Karpas-422 (cell line): Measurements from ENCODE around the gene SNX8. TPM values are rescaled to one million over a fixed set of nuclear protein-coding genes. Genes with fewer than 3 reads are reported as not detected.
"Not testable (repeated sequence)": the region's sequence is repeated elsewhere in the genome, so short reads cannot be mapped to it uniquely, and the experiment has no call there.

Experiments used
- DNase-seq: peaks from one replicate; pipeline ENCODE4 v3.0.0-alpha.2; 2015
- H2AFZ ChIP-seq: fragments of 200-600 bp; sonication (generic); 2 replicates; pipeline ENCODE4 v1.6.1; 2014; ENCODE audit warnings: antibody characterized with exemption, low read length, mixed read lengths
- H3K27ac ChIP-seq: fragments of 200-600 bp; sonication (generic); 2 replicates; pipeline ENCODE4 v1.5.1; 2014; ENCODE audit warnings: mild to moderate bottlenecking, low read length, moderate library complexity
- H3K27me3 ChIP-seq: fragments of 200-600 bp; sonication (generic); 2 replicates; pipeline ENCODE4 v1.6.1; 2014; ENCODE audit warnings: low read length, mixed read lengths
- H3K36me3 ChIP-seq: fragments of 200-600 bp; sonication (generic); 2 replicates; pipeline ENCODE4 v1.6.1; 2014; ENCODE audit warnings: low read length, mixed read lengths; ENCODE audit not compliant: insufficient read depth
- H3K4me1 ChIP-seq: fragments of 200-600 bp; sonication (generic); 2 replicates; pipeline ENCODE4 v1.6.1; 2014; ENCODE audit warnings: mild to moderate bottlenecking, low read length, mixed read lengths
- H3K4me2 ChIP-seq: fragments of 200-600 bp; sonication (generic); 2 replicates; pipeline ENCODE4 v1.6.1; 2014; ENCODE audit warnings: low read length, low read depth, mild to moderate bottlenecking; ENCODE audit not compliant: poor library complexity, severe bottlenecking
- H3K4me3 ChIP-seq: fragments of 200-600 bp; sonication (generic); 2 replicates; pipeline ENCODE4 v1.5.1; 2014; ENCODE audit warnings: mild to moderate bottlenecking, antibody characterized with exemption, low read length, mixed read lengths
- H3K79me2 ChIP-seq: fragments of 200-600 bp; sonication (generic); 2 replicates; pipeline ENCODE4 v1.6.1; 2014; ENCODE audit warnings: mild to moderate bottlenecking, low read length, mixed read lengths
- H3K9ac ChIP-seq: fragments of 200-600 bp; sonication (generic); 2 replicates; pipeline ENCODE4 v1.6.0; 2014; ENCODE audit warnings: low read length
- H3K9me2 ChIP-seq: fragments of 200-600 bp; sonication (generic), shearing (Covaris generic); replicated peaks from 2 replicates; pipeline ENCODE4 v1.6.0; 2014; ENCODE audit warnings: mild to moderate bottlenecking, low read length, moderate library complexity; ENCODE audit not compliant: insufficient read depth
- H3K9me3 ChIP-seq: fragments of 300-700, 200-600 bp; sonication (generic); 2 replicates; pipeline ENCODE4 v1.6.1; 2014; ENCODE audit warnings: low read length, mixed read lengths
- H4K20me1 ChIP-seq: fragments of 200-600 bp; sonication (generic); 2 replicates; pipeline ENCODE4 v1.6.1; 2014; ENCODE audit warnings: mild to moderate bottlenecking, antibody characterized with exemption, low read length, low read depth; ENCODE audit not compliant: insufficient read depth
- total RNA-seq: library from RNA; depleted of rRNA; stranded (reverse); fragments of >200 nt; shearing (Covaris generic); gene quantifications from 2 replicates; pipeline ENCODE4 v1.2.3, GENCODE V29; 2014; ENCODE audit warnings: low replicate concordance

The SNX8 gene
- total RNA-seq, 1 experiment from 2014 or later = 2.6 TPM

DNA sequence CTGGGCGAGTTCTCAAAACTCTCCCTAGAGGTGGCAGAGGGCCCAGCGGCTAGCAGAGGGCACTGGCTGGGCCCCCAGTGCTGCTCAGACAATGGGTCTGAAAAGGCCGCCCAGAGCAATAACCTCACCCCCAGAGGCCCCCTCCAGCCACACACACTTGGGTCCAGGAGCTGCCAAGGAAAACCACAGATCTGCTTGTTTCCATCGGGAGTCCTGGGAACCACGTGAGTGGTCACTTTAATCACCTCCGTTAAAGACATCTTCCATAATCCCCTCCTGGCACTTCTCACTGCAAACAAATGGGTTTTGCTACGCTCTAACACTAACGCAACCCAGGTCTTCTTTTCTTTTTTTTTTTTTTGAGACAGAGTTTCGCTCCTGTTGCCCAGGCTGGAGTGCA is 42.2 kb downstream of the SNX8 start:
- Histone ChIP-seq H3K27me3 (no peaks in the 10 kb centered on the region), H3K79me2 (no peaks in the 10 kb centered on the region), H2AFZ (no peak overlapping the region), H3K9ac (no peak overlapping the region), H3K27ac (no peak overlapping the region), H3K4me3 (no peak overlapping the region), H3K4me2 (no peak overlapping the region), H4K20me1 (no peaks in the 10 kb centered on the region), H3K36me3 (no peaks in the 10 kb centered on the region), H3K9me3 (no peaks in the 10 kb centered on the region), H3K4me1 (no peaks in the 10 kb centered on the region), H3K9me2 (no peaks in the 10 kb centered on the region)
- DNase-seq = no peak

DNA sequence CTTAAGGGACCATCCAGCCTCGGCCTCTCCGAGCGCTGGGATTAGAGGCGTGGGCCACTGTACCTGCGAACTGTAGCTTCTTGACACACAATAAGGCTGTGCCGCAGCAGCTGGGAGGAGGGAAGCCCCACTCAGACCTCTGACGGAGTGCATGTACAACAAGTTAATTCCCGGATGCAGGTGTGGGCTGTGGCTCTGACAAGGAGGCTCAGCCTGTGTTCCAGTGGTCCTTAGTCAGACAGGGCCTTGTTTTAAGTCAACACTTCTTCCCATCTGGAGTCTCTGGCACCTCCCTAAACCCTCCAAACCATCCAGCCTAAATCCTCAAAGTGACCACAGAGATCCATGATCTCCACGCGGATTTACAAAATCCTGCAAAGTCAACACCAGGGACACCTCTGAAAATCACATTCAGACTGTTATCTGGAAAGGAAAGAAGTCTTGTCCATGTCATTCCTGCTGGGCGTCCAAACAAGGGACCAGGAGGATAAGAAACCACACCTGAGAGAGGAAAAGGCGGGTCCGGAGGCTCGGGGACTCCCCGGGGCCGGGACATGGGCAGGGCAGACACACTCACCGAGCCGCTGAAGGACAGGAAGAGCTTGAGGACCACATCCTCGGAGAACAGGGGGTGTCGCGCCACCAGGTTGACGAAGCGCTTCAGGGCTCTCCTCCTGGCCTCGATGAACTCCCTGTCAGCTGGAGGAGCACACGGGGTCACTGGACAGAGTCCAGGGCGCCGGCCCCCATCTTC is 42.8 kb downstream of the SNX8 start:
- DNase-seq = no peak
- Histone ChIP-seq H3K27me3 (no peaks in the 10 kb centered on the region), H3K36me3 (no peaks in the 10 kb centered on the region)

DNA sequence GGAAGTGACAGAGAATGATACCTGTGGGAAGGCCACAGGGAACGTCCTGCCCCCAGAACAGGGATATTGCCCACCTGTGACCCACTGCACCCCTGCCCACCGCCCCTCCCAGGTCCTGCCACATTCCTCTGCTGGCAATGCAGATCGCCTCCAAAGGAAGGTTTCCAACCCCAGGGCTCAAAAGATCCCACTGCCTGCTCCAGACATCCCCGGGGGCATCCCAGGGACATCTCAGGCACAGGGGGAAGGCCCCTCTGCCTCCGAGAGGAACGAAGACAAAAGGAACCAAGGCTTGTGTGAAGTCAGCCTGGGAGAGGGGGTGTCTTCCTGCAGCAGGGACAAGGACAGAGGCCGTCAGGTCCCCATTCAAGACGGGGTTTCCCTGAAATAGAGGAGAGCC is 43.7 kb downstream of the SNX8 start:
- no peak overlapping the region for H3K4me3 ChIP-seq
- no peak overlapping the region for H3K4me2 ChIP-seq
- no peaks in the 10 kb centered on the region for H3K9me3 ChIP-seq
- H3K9ac ChIP-seq = no peak overlapping the region
- DNase-seq = no peak
- no peaks in the 10 kb centered on the region for H4K20me1 ChIP-seq
- no peaks in the 10 kb centered on the region for H3K9me2 ChIP-seq
- no peak overlapping the region for H3K27ac ChIP-seq
- no peaks in the 10 kb centered on the region for H3K27me3 ChIP-seq
- no peaks in the 10 kb centered on the region for H3K36me3 ChIP-seq
- H3K4me1 ChIP-seq = no peaks in the 10 kb centered on the region
- no peak overlapping the region for H2AFZ ChIP-seq
- no peaks in the 10 kb centered on the region for H3K79me2 ChIP-seq

More for the DNA sequence above, 42.8 kb downstream of the SNX8 start:
- Histone ChIP-seq H2AFZ (no peak overlapping the region), H3K79me2 (no peaks in the 10 kb centered on the region), H3K4me3 (no peak overlapping the region), H3K27ac (no peak overlapping the region), H3K9ac (no peak overlapping the region), H4K20me1 (no peaks in the 10 kb centered on the region), H3K9me2 (no peaks in the 10 kb centered on the region), H3K4me1 (no peaks in the 10 kb centered on the region), H3K9me3 (no peaks in the 10 kb centered on the region), H3K4me2 (no peak overlapping the region)

DNA sequence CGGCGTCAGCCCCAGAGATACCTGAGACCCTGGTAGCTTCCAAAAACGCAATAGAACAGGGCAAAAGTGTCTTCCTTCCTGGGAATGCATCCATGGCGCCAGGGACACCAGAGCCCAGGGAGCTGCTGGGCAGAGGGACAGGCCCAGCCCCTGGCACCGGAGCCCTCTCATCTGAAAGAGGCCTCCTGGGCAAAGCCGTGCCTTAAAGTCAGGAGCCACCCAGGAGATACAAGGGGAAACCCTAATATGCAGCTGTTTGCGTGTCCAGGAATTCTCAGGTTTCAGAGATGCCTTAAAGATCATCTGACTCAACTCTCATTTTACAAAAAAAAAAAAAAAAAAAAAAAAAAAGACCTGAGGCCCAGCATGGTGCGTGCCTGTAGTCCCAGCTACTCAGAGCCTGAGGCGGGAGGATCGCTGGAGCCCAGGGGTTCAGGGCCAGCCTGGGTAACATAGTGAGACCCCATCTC is 44.2 kb downstream of the SNX8 start:
- Histone ChIP-seq H3K36me3 (no peaks in the 10 kb centered on the region), H3K9me3 (no peaks in the 10 kb centered on the region), H3K27me3 (no peaks in the 10 kb centered on the region), H3K79me2 (no peaks in the 10 kb centered on the region), H3K4me2 (no peak overlapping the region), H2AFZ (no peak overlapping the region), H3K9me2 (no peaks in the 10 kb centered on the region), H3K9ac (no peak overlapping the region), H3K4me3 (no peak overlapping the region), H4K20me1 (no peaks in the 10 kb centered on the region), H3K27ac (no peak overlapping the region), H3K4me1 (no peaks in the 10 kb centered on the region)
- no peak for DNase-seq

DNA sequence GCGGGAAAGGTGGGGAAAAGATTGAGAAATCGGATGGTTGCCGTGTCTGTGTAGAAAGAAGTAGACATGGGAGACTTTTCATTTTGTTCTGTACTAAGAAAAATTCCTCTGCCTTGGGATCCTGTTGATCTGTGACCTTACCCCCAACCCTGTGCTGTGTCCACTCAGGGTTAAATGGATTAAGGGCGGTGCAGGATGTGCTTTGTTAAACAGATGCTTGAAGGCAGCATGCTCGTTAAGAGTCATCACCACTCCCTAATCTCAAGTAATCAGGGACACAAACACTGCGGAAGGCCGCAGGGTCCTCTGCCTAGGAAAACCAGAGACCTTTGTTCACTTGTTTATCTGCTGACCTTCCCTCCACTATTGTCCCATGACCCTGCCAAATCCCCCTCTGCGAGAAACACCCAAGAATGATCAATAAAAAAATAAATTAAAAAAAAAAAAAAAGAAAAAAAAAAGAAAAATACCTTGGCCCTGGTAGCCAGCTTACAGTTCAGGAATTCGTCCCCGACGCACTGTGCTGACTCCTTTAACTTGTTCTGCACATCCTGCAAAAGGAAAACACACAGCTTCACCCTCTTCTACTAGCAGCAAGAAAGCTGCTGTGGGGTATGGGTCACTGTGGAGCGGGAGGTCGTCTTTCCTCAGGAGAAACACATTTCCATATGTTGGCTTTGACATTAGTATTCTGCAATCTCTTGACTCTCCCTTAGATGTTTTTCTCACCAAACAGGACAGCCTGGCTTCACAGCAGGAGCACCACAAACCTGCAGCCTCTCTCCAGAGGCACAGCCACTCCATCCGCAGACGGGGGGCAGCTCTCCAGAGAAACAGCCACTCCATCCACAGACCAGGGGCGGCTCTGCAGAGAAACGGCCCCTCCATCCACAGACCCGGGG is 44.9 kb downstream of the SNX8 start:
- not testable (repeated sequence) for H3K9me3 ChIP-seq, H2AFZ ChIP-seq, H4K20me1 ChIP-seq, H3K4me2 ChIP-seq, H3K4me3 ChIP-seq, H3K79me2 ChIP-seq, H3K36me3 ChIP-seq, H3K4me1 ChIP-seq, H3K9ac ChIP-seq, H3K9me2 ChIP-seq, H3K27ac ChIP-seq, DNase-seq, H3K27me3 ChIP-seq

GRCh38 chr7:2266911-2267310 is 47.3 kb downstream of the SNX8 start:
- no peaks in the 10 kb centered on the region for H3K4me1 ChIP-seq
- H3K27me3 ChIP-seq = no peaks in the 10 kb centered on the region
- no peak overlapping the region for H3K9ac ChIP-seq
- no peak overlapping the region for H3K4me2 ChIP-seq
- H3K36me3 ChIP-seq = no peaks in the 10 kb centered on the region
- no peaks in the 10 kb centered on the region for H3K9me2 ChIP-seq
- H3K9me3 ChIP-seq = no peaks in the 10 kb centered on the region
- DNase-seq = no peak
- no peaks in the 10 kb centered on the region for H3K79me2 ChIP-seq
- no peak overlapping the region for H3K4me3 ChIP-seq
- no peaks in the 10 kb centered on the region for H4K20me1 ChIP-seq
- no peak overlapping the region for H2AFZ ChIP-seq
- H3K27ac ChIP-seq = no peak overlapping the region

DNA sequence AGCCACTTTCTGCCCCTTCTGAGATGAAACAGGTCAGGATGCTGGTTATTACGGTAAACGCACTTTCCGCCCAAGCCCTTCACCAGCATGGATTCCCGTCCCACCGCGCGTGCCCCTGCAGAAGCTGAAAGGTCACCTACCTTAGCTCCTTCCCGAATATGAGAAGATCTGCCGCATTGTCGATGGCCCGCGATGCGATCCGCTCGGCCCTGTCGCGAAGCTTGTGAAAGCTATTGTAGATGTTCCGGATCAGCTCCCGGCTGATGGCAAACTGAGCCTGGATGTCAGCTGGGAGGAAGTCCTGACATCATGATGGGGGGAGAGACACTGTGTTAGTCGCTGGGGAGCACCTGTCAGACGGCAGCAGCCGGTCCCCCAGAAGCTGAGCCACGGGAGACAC is 50.1 kb downstream of the SNX8 start:
- H3K4me1 ChIP-seq = no peaks in the 10 kb centered on the region; the same call in 1 of the 2 replicates
- no peaks in the 10 kb centered on the region for H3K9me2 ChIP-seq
- H3K4me2 ChIP-seq = no peak overlapping the region
- no peak for DNase-seq
- no peaks in the 10 kb centered on the region for H4K20me1 ChIP-seq
- no peak overlapping the region for H3K27ac ChIP-seq
- no peak overlapping the region for H3K4me3 ChIP-seq
- H3K79me2 ChIP-seq = no peaks in the 10 kb centered on the region
- H3K9ac ChIP-seq = no peak overlapping the region
- no peaks in the 10 kb centered on the region for H3K9me3 ChIP-seq
- no peaks in the 10 kb centered on the region for H3K27me3 ChIP-seq
- no peak overlapping the region for H2AFZ ChIP-seq
- H3K36me3 ChIP-seq = no peaks in the 10 kb centered on the region

DNA sequence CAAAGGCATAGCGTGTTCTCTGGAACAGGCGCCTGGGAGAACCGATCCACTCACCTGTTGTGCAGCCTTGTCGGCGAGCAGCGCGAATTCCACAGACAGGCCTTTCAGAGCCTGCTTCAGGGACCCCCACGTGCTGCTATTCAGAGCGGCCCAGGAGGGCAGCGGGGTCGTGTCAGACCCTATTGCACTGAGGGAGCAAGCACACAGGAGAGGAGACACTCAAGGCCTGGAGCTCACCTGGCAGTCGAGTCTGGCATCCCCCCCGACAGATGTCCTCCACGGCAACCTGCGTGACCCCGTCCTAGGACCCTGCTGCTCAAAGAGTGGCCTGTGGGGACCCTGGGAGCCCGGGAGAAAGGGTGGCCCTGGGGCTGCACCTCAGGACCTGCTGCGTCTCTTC is 51.1 kb downstream of the SNX8 start:
- Histone ChIP-seq H3K4me2 (no peak overlapping the region), H2AFZ (no peak overlapping the region), H3K36me3 (no peaks in the 10 kb centered on the region), H3K9me2 (no peaks in the 10 kb centered on the region), H3K9ac (no peak overlapping the region), H3K4me3 (no peak overlapping the region), H3K4me1 (no peaks in the 10 kb centered on the region; the same call in 1 of the 2 replicates), H3K27ac (no peak overlapping the region), H3K9me3 (no peaks in the 10 kb centered on the region), H3K79me2 (no peaks in the 10 kb centered on the region), H3K27me3 (no peaks in the 10 kb centered on the region), H4K20me1 (no peaks in the 10 kb centered on the region)
- no peak for DNase-seq
